ENCODE data around the gene FOXA2. TPM values are rescaled to one million over a fixed set of nuclear protein-coding genes. Genes with fewer than 3 reads are reported as not detected.

FOXA2 gene
- total RNA-seq, 4 donors from 2014 or later: not detected

DNA sequence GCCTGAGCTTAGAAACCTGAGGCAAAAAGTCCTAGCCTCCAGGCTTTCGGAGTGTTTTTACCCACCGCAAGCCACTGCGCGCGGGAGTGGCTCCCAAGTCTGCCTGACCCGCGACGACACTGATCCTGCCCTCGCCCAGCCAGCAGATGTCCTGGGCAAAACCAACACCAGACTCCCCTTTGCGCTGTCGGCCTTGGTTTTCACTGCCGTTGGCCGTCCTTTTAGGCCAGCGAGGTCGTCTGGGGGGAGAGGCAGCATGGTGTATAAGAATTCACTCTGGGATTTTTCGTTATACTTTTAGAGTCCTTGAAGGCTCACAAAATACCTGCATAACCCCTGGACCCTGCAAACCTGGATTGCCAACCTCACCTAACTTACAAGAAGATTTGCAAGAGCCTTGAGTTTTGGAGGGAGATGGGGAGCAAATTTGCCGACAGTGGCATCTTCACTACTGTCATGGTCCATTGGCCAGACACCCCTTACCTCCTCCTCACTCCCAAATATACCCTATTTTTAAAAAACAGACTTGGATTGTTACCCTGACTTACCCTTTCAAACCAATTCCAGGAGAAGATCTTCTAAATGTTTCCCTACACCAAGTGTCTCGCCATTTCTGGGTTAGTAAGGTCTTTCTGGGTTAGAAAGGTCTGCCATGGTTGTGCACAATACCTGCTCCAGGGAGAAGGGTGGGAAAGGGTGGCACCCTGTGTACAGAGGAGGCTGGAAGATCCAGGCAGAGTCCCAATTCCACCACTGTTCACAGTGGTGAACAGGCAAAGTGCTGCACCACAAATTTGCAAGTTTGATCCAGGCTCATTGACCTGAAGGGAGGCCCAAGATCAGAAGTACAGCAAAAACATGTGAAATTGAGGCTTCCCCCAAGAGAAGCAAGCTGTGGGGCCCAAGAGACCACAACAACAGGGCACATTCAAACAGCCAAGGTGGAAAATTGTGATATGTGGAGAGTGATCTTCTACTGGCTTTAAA, 4.4 kb downstream of the FOXA2 start:
- Histone ChIP-seq H3K27me3 (peaks cover 100% of the 10 kb centered on the region), H3K36me3 (no peaks in the 10 kb centered on the region), H3K27ac (no peak overlapping the region), H3K9me3 (no peaks in the 10 kb centered on the region), H3K4me3 (no peak overlapping the region), H3K4me1 (peaks cover 43% of the 10 kb centered on the region)
- DNase-seq (ENCODE audit: low spot score in 2 of 2): no peak
- TF ChIP-seq EP300 (IDR thresholded peaks at IDR 0.05) (no peak), POLR2A (IDR thresholded peaks at IDR 0.05) (no peak), POLR2AphosphoS5 (IDR thresholded peaks at IDR 0.05) (no peak)
- TF ChIP-seq, protein P1, sequence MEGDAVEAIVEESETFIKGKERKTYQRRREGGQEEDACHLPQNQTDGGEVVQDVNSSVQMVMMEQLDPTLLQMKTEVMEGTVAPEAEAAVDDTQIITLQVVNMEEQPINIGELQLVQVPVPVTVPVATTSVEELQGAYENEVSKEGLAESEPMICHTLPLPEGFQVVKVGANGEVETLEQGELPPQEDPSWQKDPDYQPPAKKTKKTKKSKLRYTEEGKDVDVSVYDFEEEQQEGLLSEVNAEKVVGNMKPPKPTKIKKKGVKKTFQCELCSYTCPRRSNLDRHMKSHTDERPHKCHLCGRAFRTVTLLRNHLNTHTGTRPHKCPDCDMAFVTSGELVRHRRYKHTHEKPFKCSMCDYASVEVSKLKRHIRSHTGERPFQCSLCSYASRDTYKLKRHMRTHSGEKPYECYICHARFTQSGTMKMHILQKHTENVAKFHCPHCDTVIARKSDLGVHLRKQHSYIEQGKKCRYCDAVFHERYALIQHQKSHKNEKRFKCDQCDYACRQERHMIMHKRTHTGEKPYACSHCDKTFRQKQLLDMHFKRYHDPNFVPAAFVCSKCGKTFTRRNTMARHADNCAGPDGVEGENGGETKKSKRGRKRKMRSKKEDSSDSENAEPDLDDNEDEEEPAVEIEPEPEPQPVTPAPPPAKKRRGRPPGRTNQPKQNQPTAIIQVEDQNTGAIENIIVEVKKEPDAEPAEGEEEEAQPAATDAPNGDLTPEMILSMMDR (IDR thresholded peaks at IDR 0.05): no peak
- 12% methylated on average over 18 of the region's 18 CpGs for WGBS

GRCh38 chr20:22579119-22579427, 5.3 kb downstream of the FOXA2 start:
- no peaks in the 10 kb centered on the region for H3K9me3 ChIP-seq
- H3K27me3 ChIP-seq: peaks cover 99% of the 10 kb centered on the region
- H3K36me3 ChIP-seq: no peaks in the 10 kb centered on the region
- TF ChIP-seq, protein P1 (IDR thresholded peaks at IDR 0.05): no peak
- TF ChIP-seq POLR2A (IDR thresholded peaks at IDR 0.05): no peak
- no peak for TF ChIP-seq POLR2AphosphoS5 (IDR thresholded peaks at IDR 0.05)
- no peak for TF ChIP-seq EP300 (IDR thresholded peaks at IDR 0.05)
- DNase-seq (ENCODE audit: low spot score in 2 of 2): no peak
- H3K4me3 ChIP-seq: peak overlapping the region; percentile 22
- peaks cover 34% of the 10 kb centered on the region for H3K4me1 ChIP-seq
- 4% methylated on average over 18 of the region's 21 CpGs for WGBS
- no peak overlapping the region for H3K27ac ChIP-seq

DNA sequence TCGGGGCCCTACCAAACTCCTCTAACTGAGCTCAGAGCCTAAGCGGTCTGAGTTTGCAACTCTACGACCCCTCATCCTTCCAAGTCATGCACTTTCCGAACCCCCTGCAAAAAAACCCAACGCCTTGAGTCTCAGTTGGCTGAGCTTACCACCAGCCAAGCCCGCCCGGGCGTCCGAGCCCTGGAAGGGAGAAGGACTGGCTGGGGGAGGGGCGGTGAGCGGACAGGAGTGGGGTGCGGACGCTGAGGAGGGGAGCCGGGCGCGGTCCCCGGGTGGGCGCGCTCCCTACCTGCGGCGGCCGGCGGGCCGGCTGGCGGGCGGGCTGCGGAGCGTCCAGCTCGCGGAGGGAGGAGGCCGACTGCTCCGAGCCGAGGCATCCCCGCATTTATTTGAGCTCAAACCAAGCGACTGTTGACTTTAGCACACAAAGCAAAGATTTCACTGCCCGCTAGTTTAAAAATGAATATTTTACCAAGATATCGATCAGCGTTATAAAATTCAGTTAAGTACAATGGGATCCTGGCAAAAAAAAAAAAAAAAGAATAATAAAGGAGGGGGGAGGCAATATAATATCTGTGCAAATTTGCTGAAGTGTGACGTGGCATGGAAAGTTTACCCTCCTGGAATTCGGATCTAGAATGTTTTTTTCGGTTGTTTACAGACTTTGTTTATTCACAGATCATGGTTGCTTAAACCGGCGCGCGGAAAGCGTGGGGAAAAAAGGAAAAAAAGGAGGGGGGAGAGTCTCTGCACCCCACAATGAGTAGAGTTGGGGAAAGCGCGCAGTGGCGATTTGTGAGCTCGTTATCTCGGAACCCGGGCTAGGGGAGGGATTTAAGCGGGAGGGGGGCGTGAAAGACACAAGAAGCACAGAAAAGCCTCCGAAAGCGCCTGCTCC, 5.9 kb downstream of the FOXA2 start:
- Histone ChIP-seq H3K4me3 (peak overlapping the region; percentile 22), H3K36me3 (no peaks in the 10 kb centered on the region), H3K27ac (no peak overlapping the region), H3K4me1 (peaks cover 27% of the 10 kb centered on the region), H3K27me3 (peaks cover 99% of the 10 kb centered on the region), H3K9me3 (no peaks in the 10 kb centered on the region)
- DNase-seq (ENCODE audit: low spot score in 2 of 2): no peak
- WGBS: 10% methylated on average over 54 of the region's 56 CpGs
- no peak for TF ChIP-seq EP300 (IDR thresholded peaks at IDR 0.05)
- no peak for TF ChIP-seq POLR2AphosphoS5 (IDR thresholded peaks at IDR 0.05)
- TF ChIP-seq, protein P1 (IDR thresholded peaks at IDR 0.05): no peak
- TF ChIP-seq POLR2A (IDR thresholded peaks at IDR 0.05): no peak

DNA sequence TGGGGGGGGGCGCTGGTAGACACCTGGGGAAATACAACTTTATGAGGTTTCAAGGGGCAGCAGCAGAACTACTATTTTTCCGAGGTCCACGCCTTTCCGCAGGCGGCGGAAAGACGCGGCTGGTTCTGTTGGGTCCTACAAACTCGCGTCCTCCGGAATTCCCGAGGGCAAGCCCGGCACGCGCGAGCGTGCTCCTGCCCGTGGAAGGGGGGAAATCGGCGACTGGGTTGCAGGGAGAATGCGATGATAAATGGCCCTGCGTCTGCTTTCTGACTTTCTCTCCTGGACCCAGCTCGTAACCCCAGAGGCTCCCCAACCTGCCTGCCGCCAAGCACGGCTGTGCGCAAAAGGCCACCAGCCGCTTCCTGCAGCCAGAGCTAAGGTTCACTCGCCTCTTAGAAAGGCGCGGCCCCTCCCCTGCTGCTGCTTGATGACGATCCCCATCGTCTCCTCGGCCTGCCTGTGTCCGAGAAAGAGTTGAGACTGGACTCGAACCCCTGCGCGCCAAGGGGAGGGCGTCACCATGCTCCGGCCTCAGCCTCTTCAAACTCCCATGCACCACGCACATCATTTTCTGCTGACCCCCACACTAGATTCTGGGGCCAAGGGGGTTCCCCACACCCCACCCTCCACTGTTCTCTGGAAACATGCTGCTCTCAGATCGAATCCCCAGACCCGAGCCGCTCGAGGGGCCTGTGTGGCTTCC, 6.7 kb downstream of the FOXA2 start:
- no peak for TF ChIP-seq POLR2A (IDR thresholded peaks at IDR 0.05)
- TF ChIP-seq, protein P1 (IDR thresholded peaks at IDR 0.05): no peak
- no peak for TF ChIP-seq POLR2AphosphoS5 (IDR thresholded peaks at IDR 0.05)
- TF ChIP-seq EP300 (IDR thresholded peaks at IDR 0.05): no peak
- under 1% methylated on average over 18 of the region's 44 CpGs for WGBS

More for the DNA sequence above, 6.7 kb downstream of the FOXA2 start:
- H3K4me3 ChIP-seq: no peak overlapping the region
- H3K36me3 ChIP-seq: no peaks in the 10 kb centered on the region
- H3K27me3 ChIP-seq: peaks cover 99% of the 10 kb centered on the region
- DNase-seq (ENCODE audit: low spot score in 2 of 2): no peak
- H3K27ac ChIP-seq: no peak overlapping the region
- no peaks in the 10 kb centered on the region for H3K9me3 ChIP-seq
- H3K4me1 ChIP-seq: peaks cover 19% of the 10 kb centered on the region
